ENCODE measurements around the gene RAD51B.

- TF ChIP-seq, protein P1, sequence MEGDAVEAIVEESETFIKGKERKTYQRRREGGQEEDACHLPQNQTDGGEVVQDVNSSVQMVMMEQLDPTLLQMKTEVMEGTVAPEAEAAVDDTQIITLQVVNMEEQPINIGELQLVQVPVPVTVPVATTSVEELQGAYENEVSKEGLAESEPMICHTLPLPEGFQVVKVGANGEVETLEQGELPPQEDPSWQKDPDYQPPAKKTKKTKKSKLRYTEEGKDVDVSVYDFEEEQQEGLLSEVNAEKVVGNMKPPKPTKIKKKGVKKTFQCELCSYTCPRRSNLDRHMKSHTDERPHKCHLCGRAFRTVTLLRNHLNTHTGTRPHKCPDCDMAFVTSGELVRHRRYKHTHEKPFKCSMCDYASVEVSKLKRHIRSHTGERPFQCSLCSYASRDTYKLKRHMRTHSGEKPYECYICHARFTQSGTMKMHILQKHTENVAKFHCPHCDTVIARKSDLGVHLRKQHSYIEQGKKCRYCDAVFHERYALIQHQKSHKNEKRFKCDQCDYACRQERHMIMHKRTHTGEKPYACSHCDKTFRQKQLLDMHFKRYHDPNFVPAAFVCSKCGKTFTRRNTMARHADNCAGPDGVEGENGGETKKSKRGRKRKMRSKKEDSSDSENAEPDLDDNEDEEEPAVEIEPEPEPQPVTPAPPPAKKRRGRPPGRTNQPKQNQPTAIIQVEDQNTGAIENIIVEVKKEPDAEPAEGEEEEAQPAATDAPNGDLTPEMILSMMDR (IDR thresholded peaks at IDR 0.05) = no peak
- TF ChIP-seq POLR2A (IDR thresholded peaks at IDR 0.05) = no peak
- TF ChIP-seq EP300 (IDR thresholded peaks at IDR 0.05) = no peak
- no peak for TF ChIP-seq POLR2AphosphoS5 (IDR thresholded peaks at IDR 0.05)
Observed at GRCh38 chr14:68652433-68652690, 832.8 kb downstream of the RAD51B start.

Measured in upper lobe of left lung (tissue), 4 donors.